ENCODE results near the gene CDC16.
A peak's percentile ranks its signal among the peaks of the same experiment; 100 is the strongest.

The CDC16 gene

DNA sequence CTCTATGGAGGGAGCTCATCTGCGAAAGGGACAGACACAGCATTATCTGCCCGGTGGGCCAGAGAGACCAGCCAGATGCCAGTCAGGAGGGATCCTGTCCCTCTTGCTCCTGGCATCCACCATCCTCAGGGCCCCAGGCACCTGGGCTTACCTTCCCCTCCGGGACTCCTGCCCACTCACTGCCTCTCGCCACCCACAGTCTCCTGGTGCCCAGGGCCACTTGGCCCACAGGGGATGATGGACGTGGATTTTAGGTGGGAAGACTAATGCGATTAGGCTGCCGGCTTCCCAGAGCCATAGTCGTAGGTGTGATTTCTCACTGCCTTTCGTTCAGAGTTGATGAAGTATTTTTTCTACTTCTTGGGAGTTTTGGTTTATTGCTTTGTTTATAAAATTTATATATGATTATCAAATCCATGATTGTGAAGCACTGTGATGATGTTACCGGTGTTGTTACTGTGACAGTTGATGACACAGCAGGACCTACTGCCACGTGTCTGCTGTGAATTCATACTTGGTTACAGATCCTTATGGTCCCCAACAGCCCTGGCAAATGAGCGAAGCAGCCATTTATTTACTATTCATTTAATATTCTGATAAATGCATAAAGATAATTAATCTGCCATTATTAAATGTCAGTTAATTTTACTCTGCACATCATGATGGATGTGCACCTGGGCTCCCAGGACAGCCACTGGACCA, 65.1 kb downstream of the CDC16 start:
- H3K23ac ChIP-seq (ENCODE audit: low read length): no peak overlapping the region
- no peaks in the 10 kb centered on the region for H3K79me1 ChIP-seq (ENCODE audit: low read length)
- H2AK5ac ChIP-seq (ENCODE audit: low read length): no peak overlapping the region
- H3K9me3 ChIP-seq (ENCODE audit: insufficient read depth, low read depth, low read length): peaks cover 3% of the 10 kb centered on the region
- peaks cover 48 to 63% of the 10 kb centered on the region in 2 experiments for H3K36me3 ChIP-seq (ENCODE audit: control insufficient read depth in 1 of 2, insufficient read depth in 2 of 2, low read length in 2 of 2)
- H3K4me3 ChIP-seq (ENCODE audit: low read depth, low read length): no peak overlapping the region
- no peak overlapping the region for H4K8ac ChIP-seq (ENCODE audit: low read depth, low read length)
- H2AFZ ChIP-seq (ENCODE audit: insufficient read depth, low read length, poor library complexity): no peak overlapping the region
- no peak overlapping the region for H3K9ac ChIP-seq (ENCODE audit: low read length)
- H3K18ac ChIP-seq (ENCODE audit: low read length): no peak overlapping the region
- no peak overlapping the region for H4K12ac ChIP-seq (ENCODE audit: low read depth, low read length)
- H2BK12ac ChIP-seq (ENCODE audit: low read length): no peak overlapping the region
- H3K27me3 ChIP-seq (ENCODE audit: insufficient read depth, low read length): no peaks in the 10 kb centered on the region
- H4K91ac ChIP-seq (ENCODE audit: low read depth, low read length): no peak overlapping the region
- no peak overlapping the region for H3K4ac ChIP-seq (ENCODE audit: low read depth, low read length)
- no peak overlapping the region for H2BK5ac ChIP-seq (ENCODE audit: low read depth, low read length, poor library complexity)
- no CpG with 5 or more reads among the region's 12 CpGs for WGBS (ENCODE audit: extremely low coverage, insufficient coverage, insufficient read length)
- no peak for DNase-seq
- no peaks in the 10 kb centered on the region for H3K79me2 ChIP-seq (ENCODE audit: control insufficient read depth, insufficient read depth, low read length, poor library complexity)
- H3K27ac ChIP-seq (ENCODE audit: low read depth, low read length): no peak overlapping the region
- H2BK120ac ChIP-seq (ENCODE audit: insufficient read depth, low read length, poor library complexity): no peak overlapping the region
- no peaks in the 10 kb centered on the region for H3K4me1 ChIP-seq (ENCODE audit: control insufficient read depth in 1 of 2, insufficient read depth in 2 of 2, low read length in 2 of 2)
- H3K14ac ChIP-seq (ENCODE audit: low read length): no peak overlapping the region
- H3K4me2 ChIP-seq (ENCODE audit: low read length): no peak overlapping the region

- Histone ChIP-seq H2AFZ (ENCODE audit: insufficient read depth, low read length, poor library complexity) (no peak overlapping the region), H3K14ac (ENCODE audit: low read length) (no peak overlapping the region), H2BK12ac (ENCODE audit: low read length) (no peak overlapping the region), H4K8ac (ENCODE audit: low read depth, low read length) (no peak overlapping the region), H3K23ac (ENCODE audit: low read length) (peak overlapping the region; percentile 3), H3K79me1 (ENCODE audit: low read length) (no peaks in the 10 kb centered on the region), H2BK120ac (ENCODE audit: insufficient read depth, low read length, poor library complexity) (no peak overlapping the region), H3K27me3 (ENCODE audit: insufficient read depth, low read length) (no peaks in the 10 kb centered on the region), H3K79me2 (ENCODE audit: control insufficient read depth, insufficient read depth, low read length, poor library complexity) (no peaks in the 10 kb centered on the region), H2BK5ac (ENCODE audit: low read depth, low read length, poor library complexity) (no peak overlapping the region), H3K9ac (ENCODE audit: low read length) (no peak overlapping the region), H3K27ac (ENCODE audit: low read depth, low read length) (no peak overlapping the region), H3K9me3 (ENCODE audit: insufficient read depth, low read depth, low read length) (peaks cover 3% of the 10 kb centered on the region), H3K4ac (ENCODE audit: low read depth, low read length) (no peak overlapping the region), H3K18ac (ENCODE audit: low read length) (no peak overlapping the region), H3K4me3 (ENCODE audit: low read depth, low read length) (no peak overlapping the region), H3K36me3 (ENCODE audit: control insufficient read depth in 1 of 2, insufficient read depth in 2 of 2, low read length in 2 of 2) (peaks cover 39 to 56% of the 10 kb centered on the region in 2 experiments), H4K12ac (ENCODE audit: low read depth, low read length) (no peak overlapping the region), H4K91ac (ENCODE audit: low read depth, low read length) (no peak overlapping the region), H2AK5ac (ENCODE audit: low read length) (no peak overlapping the region), H3K4me2 (ENCODE audit: low read length) (no peak overlapping the region), H3K4me1 (ENCODE audit: control insufficient read depth in 1 of 2, insufficient read depth in 2 of 2, low read length in 2 of 2) (no peaks in the 10 kb centered on the region)
- no CpG with 5 or more reads among the region's 11 CpGs for WGBS (ENCODE audit: extremely low coverage, insufficient coverage, insufficient read length)
- no peak for DNase-seq
Observed at GRCh38 chr13:114303700-114304327, 69.1 kb downstream of the CDC16 start.

DNA sequence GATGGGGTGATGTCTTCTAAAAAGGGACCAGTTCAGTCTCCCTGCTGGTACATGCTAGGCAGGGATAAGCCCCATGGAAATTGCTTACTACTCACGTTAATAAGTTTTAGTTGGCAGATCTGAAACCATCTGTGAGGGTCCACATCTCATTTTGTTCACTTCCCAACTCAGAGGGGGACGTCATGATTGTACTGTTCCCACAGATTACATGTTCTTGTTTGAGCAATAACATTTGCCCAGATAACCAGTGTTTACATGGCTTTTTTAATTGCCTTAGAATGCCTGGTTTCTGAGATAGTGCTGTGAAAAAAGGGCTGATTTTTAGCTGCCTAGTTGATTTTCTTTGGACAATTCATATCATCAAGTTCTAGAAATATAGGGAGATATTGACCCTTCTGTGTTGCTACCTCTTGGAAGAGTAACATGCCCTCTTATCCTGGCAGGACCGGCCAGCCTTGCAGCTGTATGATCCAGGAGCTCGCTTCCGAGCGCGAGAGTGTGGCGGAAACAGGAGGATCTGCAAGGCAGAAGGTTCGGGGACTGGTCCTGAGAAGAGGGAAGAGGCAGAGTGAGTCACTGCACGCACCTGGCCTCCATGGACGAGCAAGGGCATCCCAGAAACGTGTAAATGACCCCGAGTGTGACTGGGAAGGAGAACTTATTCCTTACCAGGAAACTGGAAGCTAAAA, 69.8 kb downstream of the CDC16 start:
- Histone ChIP-seq H4K8ac (ENCODE audit: low read depth, low read length) (no peak overlapping the region), H3K4me3 (ENCODE audit: low read depth, low read length) (no peak overlapping the region), H3K4ac (ENCODE audit: low read depth, low read length) (no peak overlapping the region), H3K27ac (ENCODE audit: low read depth, low read length) (no peak overlapping the region), H2AFZ (ENCODE audit: insufficient read depth, low read length, poor library complexity) (no peak overlapping the region), H2BK120ac (ENCODE audit: insufficient read depth, low read length, poor library complexity) (no peak overlapping the region), H3K79me2 (ENCODE audit: control insufficient read depth, insufficient read depth, low read length, poor library complexity) (no peaks in the 10 kb centered on the region), H4K91ac (ENCODE audit: low read depth, low read length) (no peak overlapping the region), H2BK5ac (ENCODE audit: low read depth, low read length, poor library complexity) (no peak overlapping the region), H3K14ac (ENCODE audit: low read length) (no peak overlapping the region), H2BK12ac (ENCODE audit: low read length) (no peak overlapping the region), H3K4me2 (ENCODE audit: low read length) (no peak overlapping the region), H3K9ac (ENCODE audit: low read length) (no peak overlapping the region), H3K27me3 (ENCODE audit: insufficient read depth, low read length) (no peaks in the 10 kb centered on the region), H3K4me1 (ENCODE audit: control insufficient read depth in 1 of 2, insufficient read depth in 2 of 2, low read length in 2 of 2) (no peaks in the 10 kb centered on the region), H3K36me3 (ENCODE audit: control insufficient read depth in 1 of 2, insufficient read depth in 2 of 2, low read length in 2 of 2) (peaks cover 34 to 51% of the 10 kb centered on the region in 2 experiments), H3K9me3 (ENCODE audit: insufficient read depth, low read depth, low read length) (peaks cover 4% of the 10 kb centered on the region), H3K23ac (ENCODE audit: low read length) (no peak overlapping the region), H4K12ac (ENCODE audit: low read depth, low read length) (no peak overlapping the region), H3K18ac (ENCODE audit: low read length) (no peak overlapping the region), H2AK5ac (ENCODE audit: low read length) (no peak overlapping the region), H3K79me1 (ENCODE audit: low read length) (no peaks in the 10 kb centered on the region)
- no peak for DNase-seq
- no CpG with 5 or more reads among the region's 13 CpGs for WGBS (ENCODE audit: extremely low coverage, insufficient coverage, insufficient read length)

- Histone ChIP-seq H3K79me2 (ENCODE audit: control insufficient read depth, insufficient read depth, low read length, poor library complexity) (no peaks in the 10 kb centered on the region), H3K9ac (ENCODE audit: low read length) (no peak overlapping the region), H3K79me1 (ENCODE audit: low read length) (peaks cover 2% of the 10 kb centered on the region), H2BK12ac (ENCODE audit: low read length) (no peak overlapping the region), H3K27me3 (ENCODE audit: insufficient read depth, low read length) (no peaks in the 10 kb centered on the region), H3K27ac (ENCODE audit: low read depth, low read length) (no peak overlapping the region), H3K23ac (ENCODE audit: low read length) (no peak overlapping the region), H4K91ac (ENCODE audit: low read depth, low read length) (no peak overlapping the region), H3K9me3 (ENCODE audit: insufficient read depth, low read depth, low read length) (peaks cover 1% of the 10 kb centered on the region), H2AFZ (ENCODE audit: insufficient read depth, low read length, poor library complexity) (no peak overlapping the region), H3K4ac (ENCODE audit: low read depth, low read length) (no peak overlapping the region), H2AK5ac (ENCODE audit: low read length) (no peak overlapping the region), H3K36me3 (ENCODE audit: control insufficient read depth in 1 of 2, insufficient read depth in 2 of 2, low read length in 2 of 2) (peaks cover 10 to 16% of the 10 kb centered on the region in 2 experiments), H3K4me2 (ENCODE audit: low read length) (no peak overlapping the region), H3K4me1 (ENCODE audit: control insufficient read depth in 1 of 2, insufficient read depth in 2 of 2, low read length in 2 of 2) (no peaks in the 10 kb centered on the region), H2BK5ac (ENCODE audit: low read depth, low read length, poor library complexity) (no peak overlapping the region), H3K18ac (ENCODE audit: low read length) (no peak overlapping the region), H4K12ac (ENCODE audit: low read depth, low read length) (no peak overlapping the region), H4K8ac (ENCODE audit: low read depth, low read length) (no peak overlapping the region), H2BK120ac (ENCODE audit: insufficient read depth, low read length, poor library complexity) (no peak overlapping the region), H3K4me3 (ENCODE audit: low read depth, low read length) (no peak overlapping the region), H3K14ac (ENCODE audit: low read length) (no peak overlapping the region)
- no CpG with 5 or more reads among the region's 2 CpGs for WGBS (ENCODE audit: extremely low coverage, insufficient coverage, insufficient read length)
- DNase-seq: no peak
Observed at GRCh38 chr13:114309086-114309485, 74.4 kb downstream of the CDC16 start.

Data from trophoblast cell (in vitro differentiated cells and primary cell).